Measurements from ENCODE around the gene PCDHA6.

DNA sequence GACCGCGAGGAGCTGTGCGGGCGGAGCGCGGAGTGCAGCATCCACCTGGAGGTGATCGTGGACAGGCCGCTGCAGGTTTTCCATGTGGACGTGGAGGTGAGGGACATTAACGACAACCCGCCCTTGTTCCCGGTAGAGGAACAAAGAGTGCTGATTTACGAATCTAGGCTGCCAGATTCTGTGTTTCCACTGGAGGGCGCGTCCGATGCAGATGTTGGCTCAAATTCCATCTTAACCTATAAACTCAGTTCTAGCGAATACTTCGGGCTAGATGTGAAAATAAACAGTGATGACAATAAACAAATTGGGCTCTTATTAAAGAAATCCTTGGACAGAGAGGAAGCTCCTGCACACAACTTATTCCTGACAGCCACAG, 590 bp downstream of the PCDHA6 start:
- TF ChIP-seq, protein P1, sequence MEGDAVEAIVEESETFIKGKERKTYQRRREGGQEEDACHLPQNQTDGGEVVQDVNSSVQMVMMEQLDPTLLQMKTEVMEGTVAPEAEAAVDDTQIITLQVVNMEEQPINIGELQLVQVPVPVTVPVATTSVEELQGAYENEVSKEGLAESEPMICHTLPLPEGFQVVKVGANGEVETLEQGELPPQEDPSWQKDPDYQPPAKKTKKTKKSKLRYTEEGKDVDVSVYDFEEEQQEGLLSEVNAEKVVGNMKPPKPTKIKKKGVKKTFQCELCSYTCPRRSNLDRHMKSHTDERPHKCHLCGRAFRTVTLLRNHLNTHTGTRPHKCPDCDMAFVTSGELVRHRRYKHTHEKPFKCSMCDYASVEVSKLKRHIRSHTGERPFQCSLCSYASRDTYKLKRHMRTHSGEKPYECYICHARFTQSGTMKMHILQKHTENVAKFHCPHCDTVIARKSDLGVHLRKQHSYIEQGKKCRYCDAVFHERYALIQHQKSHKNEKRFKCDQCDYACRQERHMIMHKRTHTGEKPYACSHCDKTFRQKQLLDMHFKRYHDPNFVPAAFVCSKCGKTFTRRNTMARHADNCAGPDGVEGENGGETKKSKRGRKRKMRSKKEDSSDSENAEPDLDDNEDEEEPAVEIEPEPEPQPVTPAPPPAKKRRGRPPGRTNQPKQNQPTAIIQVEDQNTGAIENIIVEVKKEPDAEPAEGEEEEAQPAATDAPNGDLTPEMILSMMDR (IDR thresholded peaks at IDR 0.05) = no peak
- TF ChIP-seq EP300 (IDR thresholded peaks at IDR 0.05) (no peak), POLR2A (IDR thresholded peaks at IDR 0.05) (no peak)

Measured in tibial nerve (tissue), 4 donors.